ENCODE measurements around the gene CACNA1B. TPM values are rescaled to one million over a fixed set of nuclear protein-coding genes. Genes with fewer than 3 reads are reported as not detected.
A peak's percentile ranks its signal among the peaks of the same experiment; 100 is the strongest.
"Not testable (repeated sequence)": the region's sequence is repeated elsewhere in the genome, so short reads cannot be mapped to it uniquely, and the experiment has no call there.

Gene CACNA1B
- total and polyA plus RNA-seq, 7 experiments from 2014 or later, result 0.07 TPM; not detected in 6

DNA sequence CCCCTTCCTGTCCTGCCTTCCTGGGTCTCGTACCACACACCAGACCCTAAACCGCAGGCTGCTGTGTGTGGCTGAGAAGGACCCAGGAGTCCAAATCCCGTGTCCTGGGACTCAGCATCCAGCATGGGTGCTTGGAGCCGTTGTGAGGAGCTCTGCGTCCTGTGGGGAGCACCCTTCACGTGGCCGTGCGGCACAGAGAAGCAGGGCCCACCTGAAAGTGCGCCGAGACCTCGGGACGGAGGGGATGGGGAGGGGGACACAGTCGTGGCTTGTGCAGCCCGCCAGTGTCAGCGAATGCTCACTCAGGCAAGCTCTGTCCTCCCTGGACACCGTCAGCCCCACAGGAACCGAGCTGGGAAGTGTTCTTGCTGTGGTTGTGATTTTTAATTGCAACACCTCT is 244.6 kb downstream of the CACNA1B start:
- H3K36me3 ChIP-seq (ENCODE audit: control insufficient read depth in 2 of 3, insufficient read depth in 3 of 3, low read length in 3 of 3), result no peaks in the 10 kb centered on the region
- no peak overlapping the region for H3K27ac ChIP-seq (ENCODE audit: low read depth, low read length)
- no peaks in the 10 kb centered on the region for H3K27me3 ChIP-seq (ENCODE audit: control insufficient read depth in 2 of 2, insufficient read depth in 2 of 2, low read length in 2 of 2)
- Mint-ChIP-seq H3K4me1 (no peaks in the 10 kb centered on the region), H3K27me3 (peaks cover 0 to 8% (median 2%) of the 10 kb centered on the region in 5 donors), H3K27ac (no peak overlapping the region), H3K9me3 (peaks cover 0 to 6% (median 0%) of the 10 kb centered on the region in 11 donors), H3K36me3 (no peaks in the 10 kb centered on the region), H3K4me3 (no peak overlapping the region)
- no peaks in the 10 kb centered on the region for H3K9me3 ChIP-seq (ENCODE audit: control insufficient read depth in 2 of 3, low read length in 3 of 3)
- ChIA-PET POLR2A (no interaction called here), CTCF (no interaction called here)
- ATAC-seq (no peak), DNase-seq (no peak)
- intact Hi-C loops (cut with micrococcal nuclease), result no loop called here
- no peaks in the 10 kb centered on the region for H3K4me1 ChIP-seq (ENCODE audit: control insufficient read depth in 2 of 2, insufficient read depth in 2 of 2, low read length in 2 of 2)
- H3K4me3 ChIP-seq (ENCODE audit: low read length), result no peak overlapping the region

DNA sequence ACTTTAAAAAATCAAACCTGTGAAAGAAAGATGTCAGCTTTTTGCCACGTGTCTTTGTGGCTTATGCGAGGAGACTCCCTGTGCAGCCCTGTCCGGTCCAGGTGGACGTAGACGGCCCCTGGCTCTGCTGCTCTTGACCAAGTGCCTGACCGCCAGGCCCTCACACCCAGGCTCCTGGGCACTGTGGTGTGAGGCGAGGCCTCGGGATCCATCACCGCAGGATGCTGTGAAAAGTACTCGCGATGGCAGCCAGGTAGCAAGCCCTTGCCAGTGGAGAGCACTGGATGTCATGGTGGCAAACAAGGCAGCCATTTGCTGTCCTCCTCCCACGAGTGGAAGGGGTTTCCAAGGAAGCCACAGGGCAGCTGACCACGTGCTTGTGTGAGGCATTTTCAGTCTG is 245.1 kb downstream of the CACNA1B start:
- no peak overlapping the region for H3K4me3 ChIP-seq (ENCODE audit: low read length)
- no peak overlapping the region for H3K27ac ChIP-seq (ENCODE audit: low read depth, low read length)
- H3K36me3 ChIP-seq (ENCODE audit: control insufficient read depth in 2 of 3, insufficient read depth in 3 of 3, low read length in 3 of 3), result no peaks in the 10 kb centered on the region
- Mint-ChIP-seq H3K36me3 (no peaks in the 10 kb centered on the region), H3K4me3 (no peak overlapping the region), H3K9me3 (peaks cover 0 to 6% (median 0%) of the 10 kb centered on the region in 11 donors), H3K27ac (no peak overlapping the region), H3K27me3 (peaks cover 0 to 7% (median 2%) of the 10 kb centered on the region in 5 donors), H3K4me1 (no peaks in the 10 kb centered on the region)
- H3K4me1 ChIP-seq (ENCODE audit: control insufficient read depth in 2 of 2, insufficient read depth in 2 of 2, low read length in 2 of 2), result no peaks in the 10 kb centered on the region
- H3K9me3 ChIP-seq (ENCODE audit: control insufficient read depth in 2 of 3, low read length in 3 of 3), result no peaks in the 10 kb centered on the region
- CTCF ChIA-PET, result no interaction called here
- DNase-seq (no peak), ATAC-seq (no peak)
- intact Hi-C loops (cut with micrococcal nuclease), result no loop called here
- POLR2A ChIA-PET, result no interaction called here
- no peaks in the 10 kb centered on the region for H3K27me3 ChIP-seq (ENCODE audit: control insufficient read depth in 2 of 2, insufficient read depth in 2 of 2, low read length in 2 of 2)

DNA sequence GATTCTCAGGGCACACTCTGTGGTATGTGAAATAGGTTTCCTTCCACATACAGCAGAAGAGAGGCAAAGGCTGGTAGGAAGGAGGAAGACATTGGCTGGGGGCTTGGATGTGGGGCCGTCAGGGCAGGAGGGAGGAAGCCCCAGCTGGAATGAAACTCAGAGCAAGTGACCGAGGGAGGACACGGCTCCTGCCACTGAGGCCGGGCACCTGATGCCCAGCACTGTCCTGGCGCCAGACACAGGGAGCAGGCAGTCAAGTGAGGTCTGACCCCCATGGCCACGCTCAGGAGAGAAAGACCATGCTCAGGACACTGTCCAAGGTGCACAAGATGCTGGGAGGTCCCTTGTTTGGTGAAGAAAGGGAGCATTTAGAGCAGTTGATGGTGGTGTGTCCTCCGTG is 245.5 kb downstream of the CACNA1B start:
- ATAC-seq, result no peak
- CTCF ChIA-PET, result no interaction called here
- no peak overlapping the region for H3K4me3 Mint-ChIP-seq
- H3K9me3 ChIP-seq (ENCODE audit: control insufficient read depth in 2 of 3, low read length in 3 of 3), result no peaks in the 10 kb centered on the region
- no peak overlapping the region for H3K27ac Mint-ChIP-seq
- H3K4me3 ChIP-seq (ENCODE audit: low read length), result no peak overlapping the region
- H3K36me3 Mint-ChIP-seq, result no peaks in the 10 kb centered on the region
- intact Hi-C loops (cut with micrococcal nuclease), result no loop called here
- no peaks in the 10 kb centered on the region for H3K36me3 ChIP-seq (ENCODE audit: control insufficient read depth in 2 of 3, insufficient read depth in 3 of 3, low read length in 3 of 3)
- DNase-seq, result no peak
- H3K4me1 ChIP-seq (ENCODE audit: control insufficient read depth in 2 of 2, insufficient read depth in 2 of 2, low read length in 2 of 2), result no peaks in the 10 kb centered on the region
- H3K4me1 Mint-ChIP-seq, result no peaks in the 10 kb centered on the region
- H3K27ac ChIP-seq (ENCODE audit: low read depth, low read length), result no peak overlapping the region
- peaks cover 0 to 6% (median 0%) of the 10 kb centered on the region in 11 donors for H3K9me3 Mint-ChIP-seq
- H3K27me3 Mint-ChIP-seq, result peaks cover 0 to 7% (median 2%) of the 10 kb centered on the region in 5 donors
- POLR2A ChIA-PET, result no interaction called here
- no peaks in the 10 kb centered on the region for H3K27me3 ChIP-seq (ENCODE audit: control insufficient read depth in 2 of 2, insufficient read depth in 2 of 2, low read length in 2 of 2)

DNA sequence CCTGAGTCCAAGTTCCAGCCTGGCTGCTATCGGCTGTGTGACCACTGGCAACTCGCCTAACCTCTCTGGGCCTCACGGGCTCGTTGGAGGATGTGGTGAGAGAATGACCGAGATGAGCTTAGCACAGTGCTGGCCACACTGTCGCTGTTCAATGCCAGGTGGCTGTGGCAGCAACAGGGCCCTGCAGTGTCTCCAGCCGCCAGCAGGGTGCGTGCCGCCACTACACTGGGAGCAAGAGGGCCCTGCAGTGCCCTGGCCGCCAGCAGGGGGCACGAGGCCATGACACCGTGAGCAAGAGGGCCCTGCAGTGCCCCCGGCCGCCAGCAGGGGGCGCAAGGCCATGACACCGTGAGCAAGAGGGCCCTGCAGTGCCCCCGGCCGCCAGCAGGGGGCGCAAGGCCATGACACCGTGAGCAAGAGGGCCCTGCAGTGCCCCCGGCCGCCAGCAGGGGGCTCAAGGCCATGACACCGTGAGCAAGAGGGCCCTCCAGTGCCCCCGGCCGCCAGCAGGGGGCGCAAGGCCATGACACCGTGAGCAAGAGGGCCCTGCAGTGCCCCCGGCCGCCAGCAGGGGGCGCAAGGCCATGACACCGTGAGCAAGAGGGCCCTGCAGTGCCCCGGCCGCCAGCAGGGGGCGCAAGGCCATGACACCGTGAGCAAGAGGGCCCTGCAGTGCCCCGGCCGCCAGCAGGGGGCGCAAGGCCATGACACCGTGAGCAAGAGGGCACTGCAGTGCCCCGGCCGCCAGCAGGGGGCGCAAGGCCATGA is 248.7 kb downstream of the CACNA1B start:
- H3K27ac ChIP-seq (ENCODE audit: low read depth, low read length); intact Hi-C loops (cut with micrococcal nuclease); H3K9me3 Mint-ChIP-seq; POLR2A ChIA-PET; H3K36me3 Mint-ChIP-seq; H3K4me3 ChIP-seq (ENCODE audit: low read length); H3K27me3 ChIP-seq (ENCODE audit: control insufficient read depth in 2 of 2, insufficient read depth in 2 of 2, low read length in 2 of 2); H3K4me1 Mint-ChIP-seq; H3K4me1 ChIP-seq (ENCODE audit: control insufficient read depth in 2 of 2, insufficient read depth in 2 of 2, low read length in 2 of 2); H3K9me3 ChIP-seq (ENCODE audit: control insufficient read depth in 2 of 3, low read length in 3 of 3); H3K4me3 Mint-ChIP-seq; H3K36me3 ChIP-seq (ENCODE audit: control insufficient read depth in 2 of 3, insufficient read depth in 3 of 3, low read length in 3 of 3); H3K27me3 Mint-ChIP-seq; H3K27ac Mint-ChIP-seq; CTCF ChIA-PET: not testable (repeated sequence)
- DNase-seq (peak in 1 of 9 donors; percentile 57), ATAC-seq (peak; percentile 36)

DNA sequence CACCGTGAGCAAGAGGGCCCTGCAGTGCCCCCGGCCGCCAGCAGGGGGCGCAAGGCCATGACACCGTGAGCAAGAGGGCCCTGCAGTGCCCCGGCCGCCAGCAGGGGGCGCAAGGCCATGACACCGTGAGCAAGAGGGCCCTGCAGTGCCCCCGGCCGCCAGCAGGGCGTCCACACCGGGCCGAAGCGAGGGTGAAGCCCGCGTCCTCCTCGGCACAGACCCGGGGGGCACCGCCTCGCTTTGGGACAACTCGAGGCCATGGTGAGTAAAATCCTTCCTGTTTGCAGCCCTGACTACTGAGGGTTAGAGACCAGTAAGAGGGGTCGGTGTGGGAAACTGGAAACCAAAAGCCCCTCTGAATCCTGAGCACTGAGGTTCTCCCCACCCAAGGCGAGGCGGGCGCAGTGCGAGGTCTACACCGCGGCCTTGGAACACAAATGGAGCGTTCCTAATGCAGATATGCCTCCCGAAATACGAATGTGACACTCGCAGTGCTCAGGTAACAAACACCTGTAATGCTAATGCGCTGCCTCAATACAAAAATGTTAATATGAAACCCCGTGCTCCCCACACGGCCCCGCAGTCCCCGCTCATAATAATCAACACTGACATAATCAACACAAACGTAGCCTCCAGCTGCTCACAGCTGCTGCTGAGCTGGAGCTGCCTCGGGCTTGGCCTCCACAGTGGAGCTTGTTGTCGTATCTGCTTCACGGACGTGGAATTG is 249.4 kb downstream of the CACNA1B start:
- CTCF ChIA-PET; H3K4me3 ChIP-seq (ENCODE audit: low read length); H3K27ac Mint-ChIP-seq; H3K9me3 Mint-ChIP-seq; H3K36me3 Mint-ChIP-seq; H3K27ac ChIP-seq (ENCODE audit: low read depth, low read length); POLR2A ChIA-PET; H3K36me3 ChIP-seq (ENCODE audit: control insufficient read depth in 2 of 3, insufficient read depth in 3 of 3, low read length in 3 of 3); H3K4me1 ChIP-seq (ENCODE audit: control insufficient read depth in 2 of 2, insufficient read depth in 2 of 2, low read length in 2 of 2); H3K27me3 Mint-ChIP-seq; H3K4me1 Mint-ChIP-seq; intact Hi-C loops (cut with micrococcal nuclease); H3K27me3 ChIP-seq (ENCODE audit: control insufficient read depth in 2 of 2, insufficient read depth in 2 of 2, low read length in 2 of 2); H3K4me3 Mint-ChIP-seq; H3K9me3 ChIP-seq (ENCODE audit: control insufficient read depth in 2 of 3, low read length in 3 of 3): not testable (repeated sequence)
- peak in 3 of 9 donors; percentile 3 to 10 (median 7) for DNase-seq
- peak; percentile 50 for ATAC-seq

DNA sequence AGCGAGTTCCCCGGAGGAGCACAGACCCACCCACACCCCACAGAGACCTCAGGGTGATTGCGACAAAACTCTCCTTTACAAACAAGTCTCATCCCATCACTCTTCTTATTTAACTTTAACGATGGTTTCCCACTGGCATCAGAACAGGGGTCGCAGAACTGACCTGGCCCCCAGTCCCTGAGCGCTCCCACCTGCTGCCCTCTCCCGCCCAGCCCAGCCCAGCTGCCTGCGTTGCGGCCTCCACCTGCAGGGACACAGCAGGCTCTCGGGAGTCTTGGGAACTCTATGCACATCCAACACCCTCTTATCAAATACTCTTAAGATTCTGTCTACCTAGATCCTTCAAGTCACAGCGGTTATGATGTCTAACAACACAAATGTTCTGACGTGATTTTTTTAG is 250.4 kb downstream of the CACNA1B start:
- H3K9me3 ChIP-seq (ENCODE audit: control insufficient read depth in 2 of 3, low read length in 3 of 3); H3K27ac Mint-ChIP-seq; H3K36me3 ChIP-seq (ENCODE audit: control insufficient read depth in 2 of 3, insufficient read depth in 3 of 3, low read length in 3 of 3); H3K27me3 Mint-ChIP-seq; H3K36me3 Mint-ChIP-seq; DNase-seq; H3K27me3 ChIP-seq (ENCODE audit: control insufficient read depth in 2 of 2, insufficient read depth in 2 of 2, low read length in 2 of 2); POLR2A ChIA-PET; H3K4me1 Mint-ChIP-seq; H3K27ac ChIP-seq (ENCODE audit: low read depth, low read length); H3K9me3 Mint-ChIP-seq; CTCF ChIA-PET; H3K4me3 Mint-ChIP-seq; H3K4me3 ChIP-seq (ENCODE audit: low read length); intact Hi-C loops (cut with micrococcal nuclease); H3K4me1 ChIP-seq (ENCODE audit: control insufficient read depth in 2 of 2, insufficient read depth in 2 of 2, low read length in 2 of 2): not testable (repeated sequence)
- ATAC-seq, result peak; percentile 23

DNA sequence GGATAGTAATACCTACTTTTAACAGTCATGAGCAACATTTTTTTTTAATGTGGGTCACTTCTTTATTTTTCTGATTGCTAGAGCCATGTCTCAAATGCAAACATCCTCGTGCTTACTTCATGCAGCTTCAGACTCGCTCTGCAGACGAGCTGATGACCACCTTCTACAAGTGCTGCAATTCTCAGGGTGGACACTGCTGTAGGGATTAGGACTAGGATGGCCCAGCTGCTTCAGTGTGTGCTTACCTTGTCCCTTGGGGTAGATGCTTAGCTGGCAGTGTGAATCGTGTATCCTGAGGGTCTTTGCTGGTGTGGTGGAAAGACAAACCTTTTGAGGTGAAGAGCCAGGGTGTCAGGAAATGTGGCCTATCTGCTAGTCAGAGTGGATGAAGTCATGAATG is 251.7 kb downstream of the CACNA1B start:
- H3K27me3 ChIP-seq (ENCODE audit: control insufficient read depth in 2 of 2, insufficient read depth in 2 of 2, low read length in 2 of 2); H3K27me3 Mint-ChIP-seq; H3K4me1 ChIP-seq (ENCODE audit: control insufficient read depth in 2 of 2, insufficient read depth in 2 of 2, low read length in 2 of 2); intact Hi-C loops (cut with micrococcal nuclease); H3K36me3 Mint-ChIP-seq; ATAC-seq; H3K4me3 ChIP-seq (ENCODE audit: low read length); H3K9me3 ChIP-seq (ENCODE audit: control insufficient read depth in 2 of 3, low read length in 3 of 3); DNase-seq; H3K9me3 Mint-ChIP-seq; H3K4me1 Mint-ChIP-seq; H3K27ac ChIP-seq (ENCODE audit: low read depth, low read length); H3K36me3 ChIP-seq (ENCODE audit: control insufficient read depth in 2 of 3, insufficient read depth in 3 of 3, low read length in 3 of 3); H3K4me3 Mint-ChIP-seq; POLR2A ChIA-PET: not testable (repeated sequence)
- CTCF ChIA-PET, result interaction anchor here (0.6 kb wide), 1 partner anchor 431 kb away, joined by 3 read pairs; no protein-coding TSS in a partner anchor
- peak overlapping the region in 1 of 9 donors; percentile 54 for H3K27ac Mint-ChIP-seq

All from naive thymus-derived CD4-positive, alpha-beta T cell (primary cell).